Measurements from ENCODE around the gene ICAM1.
"Not testable (repeated sequence)": the region's sequence is repeated elsewhere in the genome, so short reads cannot be mapped to it uniquely, and the experiment has no call there.

Gene ICAM1, protein sequence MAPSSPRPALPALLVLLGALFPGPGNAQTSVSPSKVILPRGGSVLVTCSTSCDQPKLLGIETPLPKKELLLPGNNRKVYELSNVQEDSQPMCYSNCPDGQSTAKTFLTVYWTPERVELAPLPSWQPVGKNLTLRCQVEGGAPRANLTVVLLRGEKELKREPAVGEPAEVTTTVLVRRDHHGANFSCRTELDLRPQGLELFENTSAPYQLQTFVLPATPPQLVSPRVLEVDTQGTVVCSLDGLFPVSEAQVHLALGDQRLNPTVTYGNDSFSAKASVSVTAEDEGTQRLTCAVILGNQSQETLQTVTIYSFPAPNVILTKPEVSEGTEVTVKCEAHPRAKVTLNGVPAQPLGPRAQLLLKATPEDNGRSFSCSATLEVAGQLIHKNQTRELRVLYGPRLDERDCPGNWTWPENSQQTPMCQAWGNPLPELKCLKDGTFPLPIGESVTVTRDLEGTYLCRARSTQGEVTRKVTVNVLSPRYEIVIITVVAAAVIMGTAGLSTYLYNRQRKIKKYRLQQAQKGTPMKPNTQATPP

DNA sequence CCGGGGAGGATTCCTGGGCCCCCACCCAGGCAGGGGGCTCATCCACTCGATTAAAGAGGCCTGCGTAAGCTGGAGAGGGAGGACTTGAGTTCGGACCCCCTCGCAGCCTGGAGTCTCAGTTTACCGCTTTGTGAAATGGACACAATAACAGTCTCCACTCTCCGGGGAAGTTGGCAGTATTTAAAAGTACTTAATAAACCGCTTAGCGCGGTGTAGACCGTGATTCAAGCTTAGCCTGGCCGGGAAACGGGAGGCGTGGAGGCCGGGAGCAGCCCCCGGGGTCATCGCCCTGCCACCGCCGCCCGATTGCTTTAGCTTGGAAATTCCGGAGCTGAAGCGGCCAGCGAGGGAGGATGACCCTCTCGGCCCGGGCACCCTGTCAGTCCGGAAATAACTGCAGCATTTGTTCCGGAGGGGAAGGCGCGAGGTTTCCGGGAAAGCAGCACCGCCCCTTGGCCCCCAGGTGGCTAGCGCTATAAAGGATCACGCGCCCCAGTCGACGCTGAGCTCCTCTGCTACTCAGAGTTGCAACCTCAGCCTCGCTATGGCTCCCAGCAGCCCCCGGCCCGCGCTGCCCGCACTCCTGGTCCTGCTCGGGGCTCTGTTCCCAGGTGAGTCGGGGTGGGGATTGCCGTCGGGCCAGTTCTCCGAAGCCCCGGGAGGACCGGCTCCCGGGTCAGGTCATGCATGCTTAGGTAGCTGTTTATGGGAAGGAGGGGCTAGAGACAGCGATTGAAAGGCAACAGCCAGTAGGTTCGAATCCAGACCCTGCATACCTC, at the start of gene ICAM1:
Gene ICAM1 (plus strand): TSS at position 505 of the 779 bp plus-strand sequence. CDS start 40 bp downstream, at position 545.
- DNase-seq = peak; percentile 76

DNA sequence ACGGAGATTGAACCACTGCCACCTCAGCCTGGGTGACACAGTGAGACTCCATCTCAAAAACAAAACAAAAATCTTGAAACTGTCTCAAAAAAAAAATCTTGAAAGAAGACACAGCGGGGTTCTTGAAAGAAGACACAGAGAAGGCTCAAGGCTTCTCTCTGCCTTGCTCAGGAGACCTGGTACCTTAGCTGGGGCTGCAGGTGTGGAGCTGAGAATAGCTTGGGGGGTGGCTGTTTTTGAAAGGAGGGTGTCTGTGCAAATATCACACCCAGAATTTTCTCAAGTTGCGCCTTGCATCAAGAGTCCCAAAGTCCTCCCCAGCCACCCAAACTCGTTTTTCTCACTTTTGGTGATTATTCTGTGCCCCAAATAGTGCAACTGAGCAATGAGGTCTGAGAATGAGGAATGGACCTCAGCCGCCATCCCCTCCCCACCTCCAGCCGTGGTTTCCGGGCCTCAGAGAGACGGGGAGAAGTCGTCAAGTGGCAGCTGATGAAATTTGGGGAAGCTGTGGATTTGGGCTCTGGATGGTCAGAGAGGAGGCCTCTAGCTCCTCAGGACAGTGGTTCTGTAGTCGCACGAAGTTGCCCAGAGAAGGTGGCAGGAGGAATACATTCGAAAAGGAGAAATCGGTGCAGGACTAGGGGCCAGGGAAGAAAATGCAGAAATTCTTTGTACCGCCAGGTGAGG, 48.6 kb upstream of the ICAM1 start:
- no peak for DNase-seq

DNA sequence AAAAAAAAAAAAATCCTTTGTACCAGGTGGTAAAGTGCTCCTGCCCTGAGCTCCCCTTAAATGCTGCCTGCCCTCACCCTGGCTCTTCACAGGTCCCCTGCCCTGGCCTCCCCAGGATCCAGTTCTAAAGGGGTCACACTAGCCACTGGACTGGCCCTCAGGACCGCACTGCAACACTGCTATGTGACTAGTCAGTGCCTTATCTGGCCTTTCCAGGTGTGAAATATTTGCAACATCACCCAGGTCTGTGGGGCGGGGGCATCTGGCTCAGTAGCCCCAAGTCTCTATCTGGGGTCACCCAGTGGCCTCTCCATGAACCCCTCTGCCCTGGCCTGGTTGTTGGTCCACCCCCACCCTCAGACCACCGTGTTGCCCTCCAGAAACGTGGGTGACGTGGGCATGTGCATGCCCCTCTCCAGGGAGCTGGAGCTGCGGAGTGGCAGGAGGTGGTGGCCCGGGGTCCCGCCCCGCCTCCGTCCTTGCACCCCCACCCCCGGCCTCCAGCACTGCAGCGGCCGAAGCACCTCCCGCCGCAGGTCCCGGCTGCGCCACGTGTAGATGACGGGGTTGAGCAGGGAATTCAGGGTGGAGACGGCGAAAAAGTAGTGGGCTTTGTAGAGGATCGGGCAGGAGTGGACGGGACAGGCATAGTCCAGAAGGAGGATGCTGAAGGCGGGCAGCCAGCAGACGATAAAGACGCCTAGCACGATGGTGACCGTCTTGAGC, 47.3 kb upstream of the ICAM1 start:
- DNase-seq = no peak

DNA sequence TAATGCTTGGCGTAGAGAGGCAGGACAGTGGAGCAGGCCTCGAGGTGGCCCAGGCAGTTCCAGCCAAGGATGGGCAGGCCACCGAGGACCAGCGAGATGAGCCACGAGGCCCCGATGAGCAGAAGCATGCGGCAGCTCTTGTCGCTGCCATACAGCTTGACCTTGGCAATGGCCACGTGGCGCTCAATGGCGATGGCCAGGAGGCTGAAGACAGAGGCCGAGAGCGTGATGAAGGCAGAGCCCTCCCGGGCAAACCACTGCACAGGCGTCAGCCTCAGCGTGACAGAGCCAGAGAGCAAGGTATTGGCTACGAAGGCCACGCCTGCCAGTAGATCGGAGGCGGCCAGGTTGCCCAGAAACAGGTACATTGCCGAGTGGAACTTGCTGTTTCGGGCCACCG, 46.6 kb upstream of the ICAM1 start:
- no peak for DNase-seq

DNA sequence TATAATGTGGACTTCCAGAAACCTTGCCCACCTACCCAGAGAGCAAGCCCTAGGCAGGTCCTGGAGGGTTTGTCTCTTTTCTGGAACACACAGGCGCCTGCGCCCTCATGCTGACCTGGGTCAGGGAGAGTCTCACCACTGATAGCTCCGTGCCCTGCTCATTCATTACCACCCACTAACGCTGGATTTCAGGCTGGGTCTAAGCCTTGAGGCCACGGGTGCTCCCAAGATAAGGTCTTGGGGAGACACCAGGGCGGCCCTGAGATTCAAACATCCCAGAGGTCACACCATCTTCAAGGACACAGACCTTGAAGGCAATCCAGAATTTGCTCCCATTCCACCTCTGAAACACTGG, 44.9 kb upstream of the ICAM1 start:
- DNase-seq = no peak

DNA sequence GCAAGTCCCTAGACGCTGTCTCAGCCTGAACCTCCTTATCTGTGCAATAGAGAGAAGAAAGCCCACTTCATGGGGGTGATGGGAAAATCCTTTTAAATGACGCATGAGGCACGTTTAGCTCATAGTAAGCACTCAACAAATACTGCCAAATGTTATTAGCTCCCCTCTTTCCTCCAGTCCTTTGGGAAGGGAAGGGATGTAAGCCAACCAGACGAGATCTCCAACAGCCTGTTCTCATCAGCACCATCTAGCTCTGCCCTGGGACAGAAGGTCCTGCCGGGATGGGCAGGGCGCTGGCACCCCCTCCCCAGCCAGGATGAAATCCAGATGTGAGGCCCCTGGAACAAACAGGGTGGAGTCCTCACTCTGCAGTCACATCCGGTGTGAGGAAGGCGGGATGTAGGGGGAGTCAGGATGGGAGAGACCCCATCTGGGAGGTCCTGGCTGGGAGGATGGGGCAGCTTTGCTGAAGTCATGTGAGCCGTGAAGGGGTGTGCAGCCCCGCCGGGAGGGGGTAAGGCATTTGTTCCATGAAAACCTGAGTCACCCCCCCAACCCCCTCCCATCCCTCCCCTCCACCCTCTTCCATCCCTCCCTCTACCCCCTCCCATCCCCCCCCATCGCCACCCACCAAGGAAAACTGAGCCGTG, 44.4 kb upstream of the ICAM1 start:
- no peak for DNase-seq

DNA sequence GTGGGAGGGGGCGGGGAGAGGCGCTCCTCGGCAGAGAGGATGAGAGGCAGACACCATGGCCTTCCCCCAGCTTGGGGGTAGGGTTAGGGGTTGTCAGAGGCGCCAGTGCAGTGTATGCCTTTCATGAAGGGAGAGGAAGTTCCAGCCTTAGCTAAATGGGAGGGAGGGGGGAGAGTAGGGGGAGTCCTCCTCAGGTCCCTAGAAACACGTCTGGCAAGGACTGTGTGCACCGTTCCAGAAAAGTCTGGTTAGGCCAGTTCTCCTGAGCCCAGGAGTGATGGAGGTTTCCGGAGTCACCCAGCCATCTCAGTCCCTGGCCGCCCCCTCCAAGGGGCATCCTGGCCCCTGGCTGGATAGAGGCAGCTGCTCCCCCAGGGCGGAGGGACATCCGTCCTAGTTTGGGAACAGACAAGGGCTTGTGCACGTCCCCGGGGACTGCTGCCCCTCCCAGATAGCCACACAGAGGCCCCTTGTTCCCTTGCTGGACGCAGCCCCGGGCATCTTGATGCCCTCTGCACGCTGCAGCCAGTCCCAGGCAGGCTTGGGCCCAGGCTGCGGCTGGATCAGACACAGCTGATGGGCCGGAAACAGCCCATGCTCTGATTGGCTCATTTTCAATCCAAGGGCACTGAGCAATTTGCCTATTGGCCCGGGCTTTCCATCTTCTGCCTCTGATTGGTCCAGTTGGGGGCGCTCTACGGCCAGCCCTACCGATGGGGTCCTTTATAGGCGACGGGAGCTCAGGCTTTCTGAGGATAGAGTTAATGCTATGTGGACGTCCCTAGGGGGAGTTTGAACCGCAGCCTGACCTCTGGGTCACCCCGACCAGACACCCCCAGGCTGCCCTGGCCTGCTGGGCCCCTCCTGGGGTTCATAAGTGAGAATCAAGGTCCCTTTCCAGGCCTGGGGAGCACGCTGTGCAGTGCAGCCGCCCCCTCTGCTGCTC, 43.6 kb upstream of the ICAM1 start:
- DNase-seq = no peak

DNA sequence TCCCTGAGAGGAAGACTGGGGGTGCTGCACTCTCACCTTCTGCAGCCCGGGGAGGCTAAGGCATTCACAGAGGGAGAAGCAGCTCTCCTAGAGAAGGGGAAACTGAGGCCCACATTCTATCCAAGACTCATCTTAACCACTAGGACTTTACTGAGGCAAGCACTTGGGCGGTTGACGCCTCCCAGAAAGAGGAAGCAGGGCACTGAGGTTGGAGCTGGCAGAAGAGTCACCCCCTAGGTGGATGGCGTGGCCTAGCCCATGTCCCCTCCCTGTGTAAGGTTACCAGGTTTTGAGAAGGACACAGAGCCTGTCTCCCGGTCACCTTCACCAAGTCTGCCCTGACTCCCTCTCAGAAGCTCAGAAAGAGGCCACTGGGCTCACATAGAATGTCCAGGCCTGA, 42.5 kb upstream of the ICAM1 start:
- no peak for DNase-seq

DNA sequence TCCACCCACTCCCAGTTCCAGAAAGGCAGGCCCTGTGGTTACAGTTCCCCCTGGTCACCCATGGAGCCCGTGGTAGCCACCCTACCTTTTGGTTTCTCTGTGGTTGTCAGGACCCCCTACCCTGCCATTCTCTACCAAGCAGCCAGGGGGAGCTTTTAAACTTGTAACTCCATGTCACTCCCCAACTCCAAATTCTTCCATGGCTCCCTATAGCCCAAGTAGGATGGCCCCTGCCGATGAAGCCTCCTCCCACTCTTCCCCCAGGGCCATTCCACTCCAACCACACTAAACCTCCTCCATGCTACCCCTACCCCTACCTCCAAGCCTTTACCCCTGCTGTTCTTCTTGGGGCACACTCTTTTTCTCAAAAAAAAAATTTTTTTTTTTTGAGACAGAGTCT, 42.0 kb upstream of the ICAM1 start:
- DNase-seq = peak; percentile 77

DNA sequence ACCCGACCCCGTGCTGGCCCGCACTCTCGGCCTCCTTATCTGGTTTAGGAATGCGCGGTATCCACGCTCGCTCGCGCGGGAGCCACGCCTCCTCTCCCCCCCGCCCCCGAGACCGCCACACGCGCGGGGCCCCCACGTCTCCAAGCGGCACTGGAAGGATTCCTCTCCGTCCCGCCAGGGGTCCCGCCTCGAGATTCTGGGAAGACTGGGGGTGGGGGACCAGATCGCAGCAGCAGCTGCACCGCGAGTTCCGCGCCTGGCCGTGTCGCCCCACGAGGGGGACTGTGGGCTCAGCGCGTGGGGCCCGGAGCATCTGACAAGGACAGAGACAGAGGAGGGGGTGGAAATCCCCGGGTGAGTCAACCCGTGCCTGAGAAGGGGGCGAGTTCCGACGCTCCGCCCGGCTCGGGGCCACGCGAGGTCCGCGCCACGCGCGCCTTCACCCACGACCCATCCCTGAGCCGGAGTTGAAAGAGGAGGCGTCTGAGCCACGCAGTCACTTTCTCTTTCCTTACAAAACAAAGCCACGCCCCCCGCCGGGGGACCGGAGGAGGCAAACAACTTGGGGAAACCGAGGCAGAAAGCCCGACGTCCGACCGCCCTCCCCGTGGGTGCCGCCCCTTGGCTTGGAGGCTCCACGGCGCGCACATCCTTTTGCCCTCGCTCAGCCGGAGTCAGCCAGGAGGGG, 40.6 kb upstream of the ICAM1 start:
- DNase-seq = no peak

DNA sequence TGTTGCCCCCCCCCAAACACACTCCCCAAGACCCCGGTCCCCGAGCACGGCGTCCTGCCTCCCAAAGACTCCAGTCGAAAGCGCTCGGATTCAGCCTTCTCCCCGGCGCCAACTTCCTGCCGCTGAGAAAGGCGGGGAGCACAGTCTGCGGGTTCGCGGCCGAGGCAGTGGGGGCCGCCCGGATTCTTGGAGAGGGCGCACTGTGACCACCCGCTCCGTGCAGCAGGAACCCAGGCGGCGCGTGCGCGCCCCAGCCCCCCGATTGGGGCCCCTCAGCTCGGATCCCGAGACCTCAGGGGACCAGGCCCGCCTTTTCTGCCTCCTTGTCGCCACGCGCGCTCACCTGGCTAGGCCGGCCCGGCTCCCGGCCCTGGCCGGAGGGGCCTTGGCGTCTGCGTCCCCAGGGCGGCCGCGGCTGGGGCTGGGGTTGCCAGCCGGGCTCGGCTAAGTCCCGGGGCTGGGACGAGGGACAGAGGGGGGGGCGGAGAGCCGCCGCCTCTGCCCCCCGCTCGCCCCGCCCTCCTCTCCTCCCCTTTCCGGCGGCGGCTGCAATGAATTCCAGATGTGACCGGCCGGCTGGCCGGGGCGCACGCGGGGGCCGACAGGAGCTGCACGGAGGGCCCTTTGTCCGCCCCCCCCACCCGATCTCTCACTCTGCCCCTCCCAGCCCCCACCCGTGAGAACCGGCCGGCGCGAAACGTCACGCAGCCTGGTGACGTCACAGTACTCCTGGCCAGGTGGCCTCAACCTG, 39.9 kb upstream of the ICAM1 start, which contains the start of gene S1PR2:
Gene S1PR2 (minus strand): TSS at position 471 of the 751 bp plus-strand sequence. CDS start 6,426 bp downstream, outside the sequence.
- peak; percentile 79 for DNase-seq

DNA sequence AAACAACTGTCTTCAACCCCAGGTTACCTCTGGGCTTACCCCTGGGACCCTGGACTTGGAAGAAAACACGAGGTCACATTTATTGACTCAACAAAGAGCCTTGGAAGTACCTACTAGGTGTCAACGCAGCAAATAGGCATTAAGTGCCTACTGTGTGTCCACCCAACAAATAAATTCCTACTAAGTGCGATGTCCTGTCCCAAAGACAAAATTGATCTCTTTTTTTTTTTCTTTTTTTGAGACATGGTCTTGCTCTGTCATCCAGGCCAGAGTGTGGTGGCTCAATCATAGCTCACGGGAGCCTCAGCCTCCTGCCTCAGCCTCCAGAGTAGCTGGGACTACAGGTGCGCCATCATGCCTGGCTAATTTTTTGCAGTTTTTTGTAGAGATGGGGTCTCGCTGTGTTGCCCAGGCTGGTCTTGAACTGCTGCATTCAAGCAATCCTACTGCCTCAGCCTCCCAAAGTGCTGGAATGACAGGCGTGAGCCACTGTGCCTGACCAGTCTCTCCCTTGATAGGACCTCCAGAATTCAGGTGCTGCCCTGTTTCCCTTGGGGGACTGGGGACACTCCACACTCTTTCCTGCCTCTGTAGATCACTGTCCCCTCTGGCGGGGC, 39.2 kb upstream of the ICAM1 start:
- DNase-seq = no peak

DNA sequence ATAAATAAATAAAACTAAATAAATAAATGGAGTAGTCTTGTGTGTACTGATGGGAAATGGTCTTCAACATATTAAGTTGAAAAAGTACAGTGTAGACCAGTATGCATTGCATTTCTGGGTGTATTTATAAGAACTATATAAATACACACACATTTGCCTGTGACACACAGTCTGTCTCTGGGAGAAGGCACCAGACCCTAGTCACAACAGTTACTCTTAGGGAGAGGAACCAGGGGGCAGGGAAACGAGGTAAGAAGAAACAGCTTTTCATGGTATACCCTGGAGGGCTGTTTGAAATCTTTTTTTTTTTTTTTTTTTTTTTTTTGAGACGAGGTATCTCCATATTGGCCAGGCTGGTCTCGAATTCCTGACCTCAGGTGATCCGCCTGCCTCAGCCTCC, 37.0 kb upstream of the ICAM1 start:
- DNase-seq = no peak

DNA sequence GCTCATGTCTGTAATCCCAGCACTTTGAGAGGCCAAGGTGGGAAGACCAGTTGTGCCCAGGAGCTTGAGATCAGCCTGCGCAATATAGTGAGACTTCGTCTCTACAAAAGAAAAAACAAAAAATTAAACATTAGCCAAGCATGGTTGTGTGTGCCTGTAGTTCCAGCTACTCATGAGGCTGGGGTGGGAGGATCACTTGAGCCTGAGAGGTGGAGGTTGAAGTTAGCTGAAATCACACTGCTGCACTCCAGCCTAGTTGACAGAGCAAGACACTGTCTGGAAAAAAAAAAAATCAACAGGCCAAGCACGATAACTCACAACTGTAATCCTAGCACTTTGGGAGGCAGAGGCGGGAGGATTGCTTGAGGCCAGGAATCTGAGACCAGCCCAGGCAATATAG, 35.9 kb upstream of the ICAM1 start:
- DNase-seq = no peak

DNA sequence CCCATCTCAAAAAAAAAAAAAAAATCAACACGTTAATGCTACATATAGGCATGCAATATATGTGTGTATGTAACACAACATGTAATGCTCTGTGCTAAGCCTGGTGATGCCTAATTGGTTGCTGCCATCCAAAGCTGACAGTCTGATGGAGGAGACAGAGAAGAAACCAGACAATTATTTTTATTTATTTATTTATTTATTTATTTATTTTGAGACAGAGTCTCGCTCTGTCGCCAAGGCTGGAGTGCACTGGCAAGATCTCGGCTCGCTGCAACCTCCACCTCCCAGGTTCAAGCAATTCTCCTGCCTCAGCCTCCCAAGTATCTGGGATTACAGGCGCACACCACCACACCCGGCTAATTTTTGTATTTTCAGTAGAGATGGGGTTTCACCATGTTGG, 35.5 kb upstream of the ICAM1 start:
- not testable (repeated sequence) for DNase-seq

DNA sequence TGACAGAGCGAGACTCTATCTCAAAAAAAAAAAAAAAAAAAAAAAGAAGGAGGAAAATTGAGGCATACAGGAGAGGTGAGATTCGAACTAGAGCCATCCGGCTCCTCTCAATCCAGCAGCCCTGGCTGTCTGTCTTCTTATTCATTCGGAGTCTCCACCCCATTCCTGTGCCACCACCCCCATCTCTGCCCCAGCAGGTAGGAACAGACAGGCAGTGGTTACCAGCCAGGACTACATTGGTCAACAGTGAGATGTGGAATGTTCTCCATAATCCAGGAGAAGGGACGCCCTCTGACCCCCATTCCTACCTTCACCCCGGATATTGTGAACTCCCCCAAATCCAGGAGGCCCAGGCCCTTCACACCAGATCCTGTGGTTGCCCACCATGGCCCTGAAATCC, 33.2 kb upstream of the ICAM1 start:
- peak; percentile 21 for DNase-seq

DNA sequence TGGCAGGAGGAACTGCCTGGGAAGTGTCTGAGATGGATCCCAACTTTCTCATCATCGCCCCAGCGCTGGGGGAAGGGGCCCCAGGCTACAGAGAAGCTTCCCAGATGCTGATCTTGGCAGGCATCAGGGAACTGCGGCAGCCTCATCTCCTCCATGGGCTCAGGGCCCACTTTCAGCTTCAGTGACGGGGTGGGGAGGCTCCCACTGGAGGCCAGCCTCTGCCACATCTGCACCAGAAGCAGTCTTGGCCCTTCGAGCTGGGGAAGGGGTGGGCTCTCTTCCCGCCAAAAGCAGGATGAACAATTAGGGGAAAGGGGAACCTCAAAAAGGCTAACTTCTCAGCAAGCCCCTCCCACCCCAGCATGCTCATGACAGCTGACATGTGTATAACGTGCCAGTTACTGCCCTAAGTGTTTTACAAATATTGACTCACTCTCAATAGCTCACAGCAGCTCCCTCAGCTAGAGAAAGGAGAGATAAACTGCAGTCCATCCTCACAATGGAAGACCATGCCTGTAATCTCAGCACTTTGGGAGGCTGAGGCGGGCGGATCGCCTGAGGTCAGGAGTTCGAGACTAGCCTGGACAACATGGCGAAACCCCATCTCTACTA, 32.6 kb upstream of the ICAM1 start:
- peak; percentile 96 for DNase-seq

DNA sequence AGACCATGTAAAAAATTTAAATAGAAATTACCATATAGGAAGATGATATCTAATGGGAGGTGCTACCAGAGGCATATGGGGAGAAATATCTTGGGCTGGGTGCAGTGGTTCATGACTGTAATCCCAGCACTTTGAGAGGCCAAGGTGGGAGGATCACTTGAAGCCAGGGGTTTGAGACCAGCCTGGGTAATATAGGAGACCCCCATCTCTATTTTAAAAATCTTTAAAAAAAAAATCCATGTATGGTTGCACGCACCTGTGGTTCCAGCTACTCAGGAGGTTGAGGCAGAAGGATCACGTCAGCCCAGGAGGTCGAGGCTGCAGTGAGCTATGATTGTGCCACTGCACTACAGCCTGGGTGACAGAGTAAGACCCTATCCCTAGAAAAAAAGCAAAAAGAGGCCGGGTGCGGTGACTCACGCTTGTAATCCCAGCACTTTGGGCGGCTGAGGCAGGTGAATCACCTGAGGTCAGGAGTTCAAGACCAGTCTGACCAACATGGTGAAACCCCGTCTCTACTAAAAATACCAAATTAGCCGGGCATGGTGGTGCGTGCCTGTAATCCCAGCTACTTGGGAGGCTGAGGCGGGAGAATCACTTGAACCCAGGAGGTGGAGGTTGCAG, 29.0 kb upstream of the ICAM1 start:
- DNase-seq = not testable (repeated sequence)
